ENCODE measurements around the gene MINDY3.

MINDY3 gene

GRCh38 chr10:15802375-15802949, 57.8 kb downstream of the MINDY3 start:
- Histone ChIP-seq H3K36me3 (ENCODE audit: insufficient read depth, low read length) (peaks cover 27% of the 10 kb centered on the region; the same call in 1 of the 2 replicates), H3K4me3 (ENCODE audit: low read depth in 1 of 2, low read length in 2 of 2) (no peak overlapping the region), H3K9me3 (ENCODE audit: insufficient read depth, low read length, severe bottlenecking) (no peaks in the 10 kb centered on the region), H2AFZ (ENCODE audit: low read depth, low read length) (no peak overlapping the region), H3K27ac (ENCODE audit: low read length) (no peak overlapping the region), H4K20me1 (ENCODE audit: insufficient read depth, low read length) (no peaks in the 10 kb centered on the region), H3K27me3 (ENCODE audit: insufficient read depth, low read length, poor library complexity) (no peaks in the 10 kb centered on the region), H3K4me2 (ENCODE audit: insufficient read depth, low read length) (no peak overlapping the region), H3K9ac (ENCODE audit: low read depth, low read length) (no peak overlapping the region), H3K4me1 (ENCODE audit: insufficient read depth, low read length) (no peaks in the 10 kb centered on the region), H3K79me2 (ENCODE audit: insufficient read depth, low read length) (no peaks in the 10 kb centered on the region)
- TF ChIP-seq CTCF (IDR thresholded peaks at IDR 0.05; ENCODE audit: borderline replicate concordance, extremely low read depth, low read length, poor library complexity, severe bottlenecking) = no peak
- no peak for TF ChIP-seq EZH2 (IDR thresholded peaks at IDR 0.05; ENCODE audit: borderline replicate concordance, low read depth, low read length, severe bottlenecking)
- DNase-seq = no peak
- no peak for ATAC-seq (ENCODE audit: insufficient read depth, low read depth)

- Histone ChIP-seq H3K36me3 (ENCODE audit: insufficient read depth, low read length) (peaks cover 22% of the 10 kb centered on the region; the same call in 1 of the 2 replicates), H3K27ac (ENCODE audit: low read length) (no peak overlapping the region), H3K27me3 (ENCODE audit: insufficient read depth, low read length, poor library complexity) (no peaks in the 10 kb centered on the region), H3K9ac (ENCODE audit: low read depth, low read length) (no peak overlapping the region), H2AFZ (ENCODE audit: low read depth, low read length) (no peak overlapping the region), H4K20me1 (ENCODE audit: insufficient read depth, low read length) (no peaks in the 10 kb centered on the region), H3K9me3 (ENCODE audit: insufficient read depth, low read length, severe bottlenecking) (no peaks in the 10 kb centered on the region), H3K4me3 (ENCODE audit: low read depth in 1 of 2, low read length in 2 of 2) (no peak overlapping the region), H3K4me1 (ENCODE audit: insufficient read depth, low read length) (no peaks in the 10 kb centered on the region), H3K79me2 (ENCODE audit: insufficient read depth, low read length) (no peaks in the 10 kb centered on the region), H3K4me2 (ENCODE audit: insufficient read depth, low read length) (no peak overlapping the region)
- ATAC-seq (ENCODE audit: insufficient read depth, low read depth) = no peak
- TF ChIP-seq CTCF (IDR thresholded peaks at IDR 0.05; ENCODE audit: borderline replicate concordance, extremely low read depth, low read length, poor library complexity, severe bottlenecking) (no peak), EZH2 (IDR thresholded peaks at IDR 0.05; ENCODE audit: borderline replicate concordance, low read depth, low read length, severe bottlenecking) (no peak)
- no peak for DNase-seq
Observed at GRCh38 chr10:15801641-15802040, 58.7 kb downstream of the MINDY3 start.

GRCh38 chr10:15801147-15801546, 59.2 kb downstream of the MINDY3 start:
- Histone ChIP-seq H4K20me1 (ENCODE audit: insufficient read depth, low read length) (no peaks in the 10 kb centered on the region), H3K79me2 (ENCODE audit: insufficient read depth, low read length) (no peaks in the 10 kb centered on the region), H2AFZ (ENCODE audit: low read depth, low read length) (no peak overlapping the region), H3K27me3 (ENCODE audit: insufficient read depth, low read length, poor library complexity) (no peaks in the 10 kb centered on the region), H3K9ac (ENCODE audit: low read depth, low read length) (no peak overlapping the region), H3K9me3 (ENCODE audit: insufficient read depth, low read length, severe bottlenecking) (no peaks in the 10 kb centered on the region), H3K4me2 (ENCODE audit: insufficient read depth, low read length) (no peak overlapping the region), H3K4me3 (ENCODE audit: low read depth in 1 of 2, low read length in 2 of 2) (no peak overlapping the region), H3K4me1 (ENCODE audit: insufficient read depth, low read length) (no peaks in the 10 kb centered on the region), H3K36me3 (ENCODE audit: insufficient read depth, low read length) (peaks cover 21% of the 10 kb centered on the region; the same call in 1 of the 2 replicates), H3K27ac (ENCODE audit: low read length) (no peak overlapping the region)
- TF ChIP-seq CTCF (IDR thresholded peaks at IDR 0.05; ENCODE audit: borderline replicate concordance, extremely low read depth, low read length, poor library complexity, severe bottlenecking) (no peak), EZH2 (IDR thresholded peaks at IDR 0.05; ENCODE audit: borderline replicate concordance, low read depth, low read length, severe bottlenecking) (no peak)
- DNase-seq (no peak), ATAC-seq (ENCODE audit: insufficient read depth, low read depth) (no peak)
